ENCODE data around the gene CFAP221.

The CFAP221 gene

DNA sequence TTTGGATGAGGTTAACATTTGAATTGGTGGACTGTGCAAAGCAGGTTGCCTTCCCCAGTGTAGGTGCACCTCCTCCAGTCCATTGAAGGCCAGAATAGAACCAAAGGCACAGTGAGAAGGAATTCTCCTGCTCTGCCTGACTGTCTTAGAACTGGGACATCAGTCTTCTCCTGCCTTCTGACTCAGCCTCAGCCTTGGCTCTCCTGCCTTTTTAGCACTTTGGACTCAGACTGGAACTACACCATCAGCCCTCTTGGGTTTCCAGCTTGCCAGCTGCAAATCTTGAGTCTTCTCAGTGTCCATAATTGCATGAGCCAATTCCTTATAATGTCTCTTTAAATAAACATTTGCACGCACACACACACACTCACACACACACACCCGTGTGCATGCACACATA lies 126.8 kb downstream of the CFAP221 start:
- H3K23ac ChIP-seq (ENCODE audit: low read length in 2 of 2): no peak overlapping the region
- H3K4me2 ChIP-seq (ENCODE audit: low read length, poor library complexity, severe bottlenecking): no peak overlapping the region
- no peak overlapping the region for H2BK5ac ChIP-seq (ENCODE audit: low read depth, low read length, poor library complexity, severe bottlenecking)
- H2BK12ac ChIP-seq (ENCODE audit: low read length in 2 of 2): no peak overlapping the region
- WGBS: 80% methylated on average over 1 of the region's 2 CpGs
- no peaks in the 10 kb centered on the region for H3K79me1 ChIP-seq (replicated peaks; ENCODE audit: low read length, poor library complexity, severe bottlenecking)
- H3K4me3 ChIP-seq (ENCODE audit: insufficient read depth in 1 of 2, low read depth in 1 of 2, low read length in 2 of 2): no peak overlapping the region
- no peak overlapping the region for H3K14ac ChIP-seq (ENCODE audit: low read length in 2 of 2)
- H4K91ac ChIP-seq (ENCODE audit: low read length): no peak overlapping the region
- H3K9me3 ChIP-seq (ENCODE audit: control insufficient read depth, low read length): no peaks in the 10 kb centered on the region
- H3K9ac ChIP-seq (ENCODE audit: low read length): no peak overlapping the region
- H2BK120ac ChIP-seq (ENCODE audit: low read depth, low read length): no peak overlapping the region
- H2AFZ ChIP-seq (ENCODE audit: low read depth, low read length): no peak overlapping the region
- H2BK15ac ChIP-seq (ENCODE audit: low read depth, poor library complexity, severe bottlenecking): no peak overlapping the region
- no peak for DNase-seq
- no peak overlapping the region for H4K8ac ChIP-seq (ENCODE audit: low read length)
- no peaks in the 10 kb centered on the region for H3K36me3 ChIP-seq (ENCODE audit: control insufficient read depth in 1 of 2, insufficient read depth in 2 of 2, low read depth in 1 of 2, low read length in 2 of 2)
- no peak overlapping the region for H3K18ac ChIP-seq (ENCODE audit: low read depth in 1 of 2, low read length in 2 of 2)
- H3K4me1 ChIP-seq (ENCODE audit: control insufficient read depth, insufficient read depth, low read depth, low read length): peaks cover 5% of the 10 kb centered on the region
- peaks cover 12 to 13% of the 10 kb centered on the region in 2 experiments for H3K27me3 ChIP-seq (ENCODE audit: control insufficient read depth in 1 of 2, insufficient read depth in 1 of 2, low read length in 2 of 2)
- no peak overlapping the region for H2AK5ac ChIP-seq (ENCODE audit: low read length, severe bottlenecking)
- no peak overlapping the region for H3K27ac ChIP-seq (ENCODE audit: low read length, poor library complexity, severe bottlenecking)
- no peak overlapping the region for H3K4ac ChIP-seq (ENCODE audit: low read depth in 1 of 2, low read length in 2 of 2)

DNA sequence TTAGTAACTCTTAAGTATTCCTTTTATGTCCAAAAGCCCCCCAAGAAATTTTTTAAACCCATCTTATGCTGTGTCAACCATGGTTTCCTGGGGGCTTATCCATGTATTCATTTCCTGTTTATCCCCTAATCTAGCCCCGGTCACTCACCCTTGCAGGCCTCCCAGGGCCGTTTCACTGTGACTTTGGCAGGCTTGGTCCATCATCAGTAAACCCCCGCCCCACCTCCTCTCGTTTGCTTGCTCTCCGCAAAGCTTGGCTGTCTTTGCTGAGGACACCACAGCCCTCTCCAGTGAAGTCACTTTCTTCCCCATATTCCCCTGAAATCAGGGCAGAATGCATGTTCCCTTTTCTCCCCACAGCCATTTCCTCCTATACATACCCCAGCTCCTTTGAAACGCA lies 127.5 kb downstream of the CFAP221 start:
- Histone ChIP-seq H3K79me1 (replicated peaks; ENCODE audit: low read length, poor library complexity, severe bottlenecking) (no peaks in the 10 kb centered on the region), H2AK5ac (ENCODE audit: low read length, severe bottlenecking) (no peak overlapping the region), H3K36me3 (ENCODE audit: control insufficient read depth in 1 of 2, insufficient read depth in 2 of 2, low read depth in 1 of 2, low read length in 2 of 2) (no peaks in the 10 kb centered on the region), H2BK12ac (ENCODE audit: low read length in 2 of 2) (no peak overlapping the region), H2BK15ac (ENCODE audit: low read depth, poor library complexity, severe bottlenecking) (no peak overlapping the region), H3K4me1 (ENCODE audit: control insufficient read depth, insufficient read depth, low read depth, low read length) (peaks cover 5% of the 10 kb centered on the region), H3K4me2 (ENCODE audit: low read length, poor library complexity, severe bottlenecking) (no peak overlapping the region), H3K27me3 (ENCODE audit: control insufficient read depth in 1 of 2, insufficient read depth in 1 of 2, low read length in 2 of 2) (peaks cover 12 to 13% of the 10 kb centered on the region in 2 experiments), H3K9ac (ENCODE audit: low read length) (no peak overlapping the region), H3K9me3 (ENCODE audit: control insufficient read depth, low read length) (no peaks in the 10 kb centered on the region), H3K4ac (ENCODE audit: low read depth in 1 of 2, low read length in 2 of 2) (no peak overlapping the region), H4K91ac (ENCODE audit: low read length) (no peak overlapping the region), H3K18ac (ENCODE audit: low read depth in 1 of 2, low read length in 2 of 2) (no peak overlapping the region), H2BK120ac (ENCODE audit: low read depth, low read length) (no peak overlapping the region), H3K23ac (ENCODE audit: low read length in 2 of 2) (no peak overlapping the region), H3K14ac (ENCODE audit: low read length in 2 of 2) (no peak overlapping the region), H2AFZ (ENCODE audit: low read depth, low read length) (no peak overlapping the region), H4K8ac (ENCODE audit: low read length) (no peak overlapping the region), H3K27ac (ENCODE audit: low read length, poor library complexity, severe bottlenecking) (no peak overlapping the region), H2BK5ac (ENCODE audit: low read depth, low read length, poor library complexity, severe bottlenecking) (no peak overlapping the region), H3K4me3 (ENCODE audit: insufficient read depth in 1 of 2, low read depth in 1 of 2, low read length in 2 of 2) (no peak overlapping the region)
- no peak for DNase-seq
- 46% methylated on average over 6 of the region's 6 CpGs for WGBS

DNA sequence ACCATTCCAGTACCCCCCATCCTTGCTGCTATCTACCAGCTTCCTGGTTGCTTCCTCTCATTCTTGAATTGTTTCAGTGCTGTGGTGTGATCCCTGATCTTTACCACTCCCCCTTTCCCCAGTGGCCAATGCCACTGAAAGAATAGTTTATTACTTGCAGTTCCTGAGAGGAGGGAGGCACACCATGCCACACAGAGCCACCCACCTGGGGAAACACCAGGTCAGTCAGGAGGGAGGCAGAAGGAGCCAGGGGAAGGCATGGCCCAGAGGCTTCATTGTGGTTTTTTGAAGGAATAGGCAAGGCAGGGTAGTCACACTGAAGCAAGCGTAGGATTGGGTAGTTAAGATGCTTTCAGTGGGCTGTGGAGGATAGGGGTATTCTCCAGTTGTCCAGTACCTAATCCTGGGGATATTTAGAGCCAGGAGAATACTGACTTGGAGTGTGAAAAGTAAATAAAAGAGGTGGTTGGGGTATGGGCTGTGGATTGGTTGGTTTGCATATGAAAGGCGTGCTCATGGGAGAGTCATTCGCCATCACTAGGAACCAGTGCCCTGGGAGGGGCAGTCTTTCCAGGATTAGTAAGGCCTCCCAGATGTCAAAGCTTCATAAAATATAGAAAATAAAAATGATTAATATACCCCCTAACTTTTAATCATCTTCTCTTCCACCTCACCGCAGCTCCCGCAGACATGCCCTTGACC lies 128.1 kb downstream of the CFAP221 start:
- Histone ChIP-seq H2AK5ac (ENCODE audit: low read length, severe bottlenecking) (no peak overlapping the region), H4K8ac (ENCODE audit: low read length) (no peak overlapping the region), H2BK5ac (ENCODE audit: low read depth, low read length, poor library complexity, severe bottlenecking) (no peak overlapping the region), H3K27me3 (ENCODE audit: control insufficient read depth in 1 of 2, insufficient read depth in 1 of 2, low read length in 2 of 2) (peaks cover 12 to 13% of the 10 kb centered on the region in 2 experiments), H2BK15ac (ENCODE audit: low read depth, poor library complexity, severe bottlenecking) (no peak overlapping the region), H3K18ac (ENCODE audit: low read depth in 1 of 2, low read length in 2 of 2) (no peak overlapping the region), H2BK12ac (ENCODE audit: low read length in 2 of 2) (no peak overlapping the region), H3K4me2 (ENCODE audit: low read length, poor library complexity, severe bottlenecking) (no peak overlapping the region), H4K91ac (ENCODE audit: low read length) (no peak overlapping the region), H3K14ac (ENCODE audit: low read length in 2 of 2) (no peak overlapping the region), H3K27ac (ENCODE audit: low read length, poor library complexity, severe bottlenecking) (no peak overlapping the region), H2AFZ (ENCODE audit: low read depth, low read length) (no peak overlapping the region), H3K4ac (ENCODE audit: low read depth in 1 of 2, low read length in 2 of 2) (no peak overlapping the region), H3K36me3 (ENCODE audit: control insufficient read depth in 1 of 2, insufficient read depth in 2 of 2, low read depth in 1 of 2, low read length in 2 of 2) (no peaks in the 10 kb centered on the region), H3K9ac (ENCODE audit: low read length) (no peak overlapping the region), H3K4me1 (ENCODE audit: control insufficient read depth, insufficient read depth, low read depth, low read length) (peaks cover 5% of the 10 kb centered on the region), H3K79me1 (replicated peaks; ENCODE audit: low read length, poor library complexity, severe bottlenecking) (no peaks in the 10 kb centered on the region), H3K23ac (ENCODE audit: low read length in 2 of 2) (no peak overlapping the region), H2BK120ac (ENCODE audit: low read depth, low read length) (no peak overlapping the region), H3K4me3 (ENCODE audit: insufficient read depth in 1 of 2, low read depth in 1 of 2, low read length in 2 of 2) (no peak overlapping the region), H3K9me3 (ENCODE audit: control insufficient read depth, low read length) (no peaks in the 10 kb centered on the region)
- no peak for DNase-seq
- 90% methylated on average over 5 of the region's 5 CpGs for WGBS

DNA sequence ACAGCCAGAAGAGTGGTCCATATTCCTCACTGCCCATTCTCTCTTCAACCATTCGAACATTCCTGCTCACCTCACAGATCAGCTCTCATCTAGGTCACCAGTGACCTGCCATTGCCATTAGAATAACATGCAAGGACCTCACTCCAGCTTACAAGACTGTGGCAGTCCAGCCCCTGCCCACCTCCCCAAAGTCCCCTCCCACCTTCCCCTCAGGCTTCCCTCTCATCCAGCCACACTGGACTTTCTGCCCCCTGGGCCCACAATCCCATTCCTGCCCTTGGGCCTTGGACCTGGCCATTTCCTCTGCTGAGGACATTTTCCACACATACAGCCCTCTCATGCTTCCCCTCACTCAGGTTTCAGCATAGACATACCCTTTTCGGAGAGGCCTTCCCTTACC lies 129.5 kb downstream of the CFAP221 start:
- H2BK12ac ChIP-seq (ENCODE audit: low read length in 2 of 2): no peak overlapping the region
- H3K9ac ChIP-seq (ENCODE audit: low read length): no peak overlapping the region
- no peak overlapping the region for H3K4me3 ChIP-seq (ENCODE audit: insufficient read depth in 1 of 2, low read depth in 1 of 2, low read length in 2 of 2)
- no peaks in the 10 kb centered on the region for H3K36me3 ChIP-seq (ENCODE audit: control insufficient read depth in 1 of 2, insufficient read depth in 2 of 2, low read depth in 1 of 2, low read length in 2 of 2)
- H2BK15ac ChIP-seq (ENCODE audit: low read depth, poor library complexity, severe bottlenecking): no peak overlapping the region
- H3K4ac ChIP-seq (ENCODE audit: low read depth in 1 of 2, low read length in 2 of 2): no peak overlapping the region
- H3K27ac ChIP-seq (ENCODE audit: low read length, poor library complexity, severe bottlenecking): no peak overlapping the region
- H3K23ac ChIP-seq (ENCODE audit: low read length in 2 of 2): no peak overlapping the region
- WGBS: 92% methylated on average over 2 of the region's 2 CpGs
- no peak overlapping the region for H2AK5ac ChIP-seq (ENCODE audit: low read length, severe bottlenecking)
- peaks cover 5% of the 10 kb centered on the region for H3K4me1 ChIP-seq (ENCODE audit: control insufficient read depth, insufficient read depth, low read depth, low read length)
- no peaks in the 10 kb centered on the region for H3K9me3 ChIP-seq (ENCODE audit: control insufficient read depth, low read length)
- H3K79me1 ChIP-seq (replicated peaks; ENCODE audit: low read length, poor library complexity, severe bottlenecking): no peaks in the 10 kb centered on the region
- H2AFZ ChIP-seq (ENCODE audit: low read depth, low read length): no peak overlapping the region
- no peak overlapping the region for H3K18ac ChIP-seq (ENCODE audit: low read depth in 1 of 2, low read length in 2 of 2)
- H3K14ac ChIP-seq (ENCODE audit: low read length in 2 of 2): no peak overlapping the region
- no peak for DNase-seq
- H3K27me3 ChIP-seq (ENCODE audit: control insufficient read depth in 1 of 2, insufficient read depth in 1 of 2, low read length in 2 of 2): peaks cover 12 to 13% of the 10 kb centered on the region in 2 experiments
- H2BK120ac ChIP-seq (ENCODE audit: low read depth, low read length): no peak overlapping the region
- no peak overlapping the region for H4K8ac ChIP-seq (ENCODE audit: low read length)
- H3K4me2 ChIP-seq (ENCODE audit: low read length, poor library complexity, severe bottlenecking): no peak overlapping the region
- no peak overlapping the region for H2BK5ac ChIP-seq (ENCODE audit: low read depth, low read length, poor library complexity, severe bottlenecking)
- H4K91ac ChIP-seq (ENCODE audit: low read length): no peak overlapping the region
